ENCODE measurements around the gene KLF15. TPM values are rescaled to one million over a fixed set of nuclear protein-coding genes. Genes with fewer than 3 reads are reported as not detected.

Gene KLF15
- total RNA-seq, 1 donor: 1.5 TPM

- TF ChIP-seq, protein P1, sequence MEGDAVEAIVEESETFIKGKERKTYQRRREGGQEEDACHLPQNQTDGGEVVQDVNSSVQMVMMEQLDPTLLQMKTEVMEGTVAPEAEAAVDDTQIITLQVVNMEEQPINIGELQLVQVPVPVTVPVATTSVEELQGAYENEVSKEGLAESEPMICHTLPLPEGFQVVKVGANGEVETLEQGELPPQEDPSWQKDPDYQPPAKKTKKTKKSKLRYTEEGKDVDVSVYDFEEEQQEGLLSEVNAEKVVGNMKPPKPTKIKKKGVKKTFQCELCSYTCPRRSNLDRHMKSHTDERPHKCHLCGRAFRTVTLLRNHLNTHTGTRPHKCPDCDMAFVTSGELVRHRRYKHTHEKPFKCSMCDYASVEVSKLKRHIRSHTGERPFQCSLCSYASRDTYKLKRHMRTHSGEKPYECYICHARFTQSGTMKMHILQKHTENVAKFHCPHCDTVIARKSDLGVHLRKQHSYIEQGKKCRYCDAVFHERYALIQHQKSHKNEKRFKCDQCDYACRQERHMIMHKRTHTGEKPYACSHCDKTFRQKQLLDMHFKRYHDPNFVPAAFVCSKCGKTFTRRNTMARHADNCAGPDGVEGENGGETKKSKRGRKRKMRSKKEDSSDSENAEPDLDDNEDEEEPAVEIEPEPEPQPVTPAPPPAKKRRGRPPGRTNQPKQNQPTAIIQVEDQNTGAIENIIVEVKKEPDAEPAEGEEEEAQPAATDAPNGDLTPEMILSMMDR (IDR thresholded peaks at IDR 0.05; ENCODE audit: insufficient read depth, low read length): no peak
- no peak overlapping the region for H3K4me3 ChIP-seq (ENCODE audit: low read depth, low read length)
- DNase-seq (ENCODE audit: low read depth): no peak
Measured at GRCh38 chr3:126322181-126322967, 34.8 kb downstream of the KLF15 start.

DNA sequence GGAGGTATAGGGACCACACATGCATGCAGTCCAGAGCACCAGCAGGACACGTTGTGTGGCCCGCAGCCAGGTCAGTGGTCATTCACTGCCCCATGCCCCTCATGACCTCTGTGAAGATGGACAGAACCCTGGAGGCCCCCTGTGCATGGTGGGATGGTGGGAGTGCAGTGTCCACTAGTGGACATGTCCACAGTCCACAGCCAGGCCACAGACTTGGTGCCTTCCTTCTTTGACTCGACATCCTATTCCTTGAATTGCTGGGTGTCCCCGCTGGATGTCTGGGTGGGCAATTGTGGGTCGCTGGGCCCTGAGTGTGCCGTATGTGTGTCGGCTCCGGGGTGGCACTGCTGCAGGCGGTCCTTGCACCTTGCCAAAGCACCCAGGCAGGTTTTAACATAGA, 35.7 kb downstream of the KLF15 start:
- no peak overlapping the region for H3K4me3 ChIP-seq (ENCODE audit: low read depth, low read length)
- TF ChIP-seq, protein P1 (IDR thresholded peaks at IDR 0.05; ENCODE audit: insufficient read depth, low read length): no peak
- no peak for DNase-seq (ENCODE audit: low read depth)

GRCh38 chr3:126320517-126321293, 36.5 kb downstream of the KLF15 start:
- no peak for DNase-seq (ENCODE audit: low read depth)
- H3K4me3 ChIP-seq (ENCODE audit: low read depth, low read length): no peak overlapping the region
- TF ChIP-seq, protein P1 (IDR thresholded peaks at IDR 0.05; ENCODE audit: insufficient read depth, low read length): no peak

GRCh38 chr3:126319701-126320295, 37.4 kb downstream of the KLF15 start:
- TF ChIP-seq, protein P1 (IDR thresholded peaks at IDR 0.05; ENCODE audit: insufficient read depth, low read length): no peak
- H3K4me3 ChIP-seq (ENCODE audit: low read depth, low read length): no peak overlapping the region
- no peak for DNase-seq (ENCODE audit: low read depth)

- DNase-seq (ENCODE audit: low read depth): no peak
- TF ChIP-seq, protein P1 (IDR thresholded peaks at IDR 0.05; ENCODE audit: insufficient read depth, low read length): no peak
- no peak overlapping the region for H3K4me3 ChIP-seq (ENCODE audit: low read depth, low read length)
Measured at GRCh38 chr3:126317029-126317996, 39.9 kb downstream of the KLF15 start.

- H3K4me3 ChIP-seq (ENCODE audit: low read depth, low read length): no peak overlapping the region
- TF ChIP-seq, protein P1 (IDR thresholded peaks at IDR 0.05; ENCODE audit: insufficient read depth, low read length): no peak
- no peak for DNase-seq (ENCODE audit: low read depth)
Measured at GRCh38 chr3:126316501-126316939, 40.7 kb downstream of the KLF15 start.

Measured in fibroblast of the aortic adventitia (primary cell).